Measurements from ENCODE around the gene SELENOV.

The SELENOV gene

GRCh38 chr19:39509233-39509632 lies 5.7 kb upstream of the SELENOV start:
- peaks cover 5% of the 10 kb centered on the region; the same call in 1 of the 2 replicates for H3K9me3 ChIP-seq (ENCODE audit: insufficient read depth, low read length)
- no peak overlapping the region for H3K4me3 ChIP-seq (ENCODE audit: insufficient read length, low read depth)
- no peaks in the 10 kb centered on the region for H3K4me1 ChIP-seq (ENCODE audit: insufficient read depth, insufficient read length)
- H3K27me3 ChIP-seq (ENCODE audit: insufficient read depth, insufficient read length) = peaks cover 60% of the 10 kb centered on the region
- DNase-seq (ENCODE audit: low read depth, low spot score) = no peak
- no peaks in the 10 kb centered on the region for H3K36me3 ChIP-seq (ENCODE audit: insufficient read depth, insufficient read length, low read length)
- H3K9ac ChIP-seq (ENCODE audit: insufficient read length, low read depth) = no peak overlapping the region
- TF ChIP-seq YY1 (IDR thresholded peaks at IDR 0.05; ENCODE audit: insufficient read depth, insufficient read length) (no peak), ZNF274 (IDR thresholded peaks at IDR 0.05; ENCODE audit: low read depth, low read length) (no peak), SUZ12 (IDR thresholded peaks at IDR 0.05; ENCODE audit: extremely low read depth, insufficient read depth, insufficient read length) (no peak)

GRCh38 chr19:39512988-39513387 lies 2.0 kb upstream of the SELENOV start:
- no peak for DNase-seq (ENCODE audit: low read depth, low spot score)
- Histone ChIP-seq H3K9ac (ENCODE audit: insufficient read length, low read depth) (no peak overlapping the region), H3K4me1 (ENCODE audit: insufficient read depth, insufficient read length) (no peaks in the 10 kb centered on the region), H3K36me3 (ENCODE audit: insufficient read depth, insufficient read length, low read length) (no peaks in the 10 kb centered on the region), H3K9me3 (ENCODE audit: insufficient read depth, low read length) (no peaks in the 10 kb centered on the region), H3K27me3 (ENCODE audit: insufficient read depth, insufficient read length) (peaks cover 43% of the 10 kb centered on the region), H3K4me3 (ENCODE audit: insufficient read length, low read depth) (no peak overlapping the region)
- TF ChIP-seq SUZ12 (IDR thresholded peaks at IDR 0.05; ENCODE audit: extremely low read depth, insufficient read depth, insufficient read length) (no peak), ZNF274 (IDR thresholded peaks at IDR 0.05; ENCODE audit: low read depth, low read length) (no peak), YY1 (IDR thresholded peaks at IDR 0.05; ENCODE audit: insufficient read depth, insufficient read length) (no peak)

- Histone ChIP-seq H3K27me3 (ENCODE audit: insufficient read depth, insufficient read length) (peaks cover 28% of the 10 kb centered on the region), H3K4me3 (ENCODE audit: insufficient read length, low read depth) (peak overlapping the region; percentile 75), H3K9ac (ENCODE audit: insufficient read length, low read depth) (peak overlapping the region; percentile 87), H3K36me3 (ENCODE audit: insufficient read depth, insufficient read length, low read length) (no peaks in the 10 kb centered on the region), H3K9me3 (ENCODE audit: insufficient read depth, low read length) (no peaks in the 10 kb centered on the region), H3K4me1 (ENCODE audit: insufficient read depth, insufficient read length) (no peaks in the 10 kb centered on the region)
- DNase-seq (ENCODE audit: low read depth, low spot score) = no peak
- TF ChIP-seq SUZ12 (IDR thresholded peaks at IDR 0.05; ENCODE audit: extremely low read depth, insufficient read depth, insufficient read length) (no peak), ZNF274 (IDR thresholded peaks at IDR 0.05; ENCODE audit: low read depth, low read length) (no peak), YY1 (IDR thresholded peaks at IDR 0.05; ENCODE audit: insufficient read depth, insufficient read length) (no peak)
Measured at GRCh38 chr19:39515551-39516191, 732 bp downstream of the SELENOV start.

GRCh38 chr19:39516270-39516669 lies 1.3 kb downstream of the SELENOV start:
- DNase-seq (ENCODE audit: low read depth, low spot score) = no peak
- Histone ChIP-seq H3K9me3 (ENCODE audit: insufficient read depth, low read length) (no peaks in the 10 kb centered on the region), H3K4me1 (ENCODE audit: insufficient read depth, insufficient read length) (no peaks in the 10 kb centered on the region), H3K9ac (ENCODE audit: insufficient read length, low read depth) (peak overlapping the region; percentile 87), H3K36me3 (ENCODE audit: insufficient read depth, insufficient read length, low read length) (no peaks in the 10 kb centered on the region), H3K27me3 (ENCODE audit: insufficient read depth, insufficient read length) (peaks cover 28% of the 10 kb centered on the region), H3K4me3 (ENCODE audit: insufficient read length, low read depth) (peak overlapping the region; percentile 75)
- TF ChIP-seq YY1 (IDR thresholded peaks at IDR 0.05; ENCODE audit: insufficient read depth, insufficient read length) (no peak), SUZ12 (IDR thresholded peaks at IDR 0.05; ENCODE audit: extremely low read depth, insufficient read depth, insufficient read length) (no peak), ZNF274 (IDR thresholded peaks at IDR 0.05; ENCODE audit: low read depth, low read length) (no peak)

GRCh38 chr19:39517432-39517831 lies 2.5 kb downstream of the SELENOV start:
- Histone ChIP-seq H3K9ac (ENCODE audit: insufficient read length, low read depth) (no peak overlapping the region), H3K4me1 (ENCODE audit: insufficient read depth, insufficient read length) (no peaks in the 10 kb centered on the region), H3K27me3 (ENCODE audit: insufficient read depth, insufficient read length) (peaks cover 28% of the 10 kb centered on the region), H3K36me3 (ENCODE audit: insufficient read depth, insufficient read length, low read length) (no peaks in the 10 kb centered on the region), H3K9me3 (ENCODE audit: insufficient read depth, low read length) (no peaks in the 10 kb centered on the region), H3K4me3 (ENCODE audit: insufficient read length, low read depth) (no peak overlapping the region)
- TF ChIP-seq YY1 (IDR thresholded peaks at IDR 0.05; ENCODE audit: insufficient read depth, insufficient read length) (no peak), ZNF274 (IDR thresholded peaks at IDR 0.05; ENCODE audit: low read depth, low read length) (no peak), SUZ12 (IDR thresholded peaks at IDR 0.05; ENCODE audit: extremely low read depth, insufficient read depth, insufficient read length) (no peak)
- DNase-seq (ENCODE audit: low read depth, low spot score) = no peak

- Histone ChIP-seq H3K4me1 (ENCODE audit: insufficient read depth, insufficient read length) (no peaks in the 10 kb centered on the region), H3K4me3 (ENCODE audit: insufficient read length, low read depth) (peak overlapping the region; percentile 23)
- DNase-seq (ENCODE audit: low read depth, low spot score) = no peak
Measured at GRCh38 chr19:39518458-39518857, 3.5 kb downstream of the SELENOV start.

GRCh38 chr19:39518975-39519374 lies 4.0 kb downstream of the SELENOV start:
- Histone ChIP-seq H3K27me3 (ENCODE audit: insufficient read depth, insufficient read length) (peaks cover 22% of the 10 kb centered on the region), H3K9ac (ENCODE audit: insufficient read length, low read depth) (peak overlapping the region; percentile 61), H3K4me1 (ENCODE audit: insufficient read depth, insufficient read length) (no peaks in the 10 kb centered on the region), H3K36me3 (ENCODE audit: insufficient read depth, insufficient read length, low read length) (no peaks in the 10 kb centered on the region), H3K9me3 (ENCODE audit: insufficient read depth, low read length) (no peaks in the 10 kb centered on the region), H3K4me3 (ENCODE audit: insufficient read length, low read depth) (peak overlapping the region; percentile 23)
- DNase-seq (ENCODE audit: low read depth, low spot score) = no peak
- TF ChIP-seq YY1 (IDR thresholded peaks at IDR 0.05; ENCODE audit: insufficient read depth, insufficient read length) (no peak), ZNF274 (IDR thresholded peaks at IDR 0.05; ENCODE audit: low read depth, low read length) (no peak), SUZ12 (IDR thresholded peaks at IDR 0.05; ENCODE audit: extremely low read depth, insufficient read depth, insufficient read length) (no peak)

More at GRCh38 chr19:39518458-39518857, 3.5 kb downstream of the SELENOV start:
- TF ChIP-seq ZNF274 (IDR thresholded peaks at IDR 0.05; ENCODE audit: low read depth, low read length) (no peak), SUZ12 (IDR thresholded peaks at IDR 0.05; ENCODE audit: extremely low read depth, insufficient read depth, insufficient read length) (no peak), YY1 (IDR thresholded peaks at IDR 0.05; ENCODE audit: insufficient read depth, insufficient read length) (no peak)
- Histone ChIP-seq H3K9ac (ENCODE audit: insufficient read length, low read depth) (peak overlapping the region; percentile 61), H3K9me3 (ENCODE audit: insufficient read depth, low read length) (no peaks in the 10 kb centered on the region), H3K27me3 (ENCODE audit: insufficient read depth, insufficient read length) (peaks cover 23% of the 10 kb centered on the region), H3K36me3 (ENCODE audit: insufficient read depth, insufficient read length, low read length) (no peaks in the 10 kb centered on the region)
